GM19467 (cell line): ENCODE results near the gene BPHL.
"Not testable (repeated sequence)": the region's sequence is repeated elsewhere in the genome, so short reads cannot be mapped to it uniquely, and the experiment has no call there.

Source experiments
- ATAC-seq: cut with Tn5 transposase; IDR thresholded peaks from one replicate; pipeline ENCODE4 v1.9.1; 2021; ENCODE audit warnings: mild to moderate bottlenecking, moderate library complexity; ENCODE audit not compliant: unreplicated experiment

BPHL gene

GRCh38 chr6:3120765-3121089 is 2.2 kb downstream of the BPHL start:
- no peak for ATAC-seq

- no peak for ATAC-seq
Observed at GRCh38 chr6:3122823-3123182, 4.3 kb downstream of the BPHL start.

GRCh38 chr6:3124667-3125066 is 6.2 kb downstream of the BPHL start:
- no peak for ATAC-seq

DNA sequence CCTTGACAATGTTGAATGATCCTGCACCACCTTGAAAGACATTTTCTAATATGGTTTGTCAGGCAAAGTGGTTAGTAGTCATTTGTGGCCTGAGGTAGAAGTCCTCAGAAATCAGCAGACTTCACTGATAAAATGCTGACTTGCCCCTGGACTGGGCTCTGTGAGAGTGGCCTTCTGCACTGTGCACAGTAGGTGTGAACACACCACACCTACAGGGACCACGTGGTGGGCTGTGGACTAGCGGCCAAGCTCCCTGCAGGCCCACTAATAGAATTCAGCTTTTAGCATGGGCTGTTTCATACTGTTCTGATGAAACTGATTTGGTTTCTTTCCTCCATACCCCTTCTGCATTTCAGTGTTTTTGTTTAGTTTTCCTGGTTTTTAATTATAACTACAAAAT is 7.3 kb downstream of the BPHL start:
- ATAC-seq = no peak

GRCh38 chr6:3128356-3129108 is 10.0 kb downstream of the BPHL start:
- ATAC-seq = no peak

DNA sequence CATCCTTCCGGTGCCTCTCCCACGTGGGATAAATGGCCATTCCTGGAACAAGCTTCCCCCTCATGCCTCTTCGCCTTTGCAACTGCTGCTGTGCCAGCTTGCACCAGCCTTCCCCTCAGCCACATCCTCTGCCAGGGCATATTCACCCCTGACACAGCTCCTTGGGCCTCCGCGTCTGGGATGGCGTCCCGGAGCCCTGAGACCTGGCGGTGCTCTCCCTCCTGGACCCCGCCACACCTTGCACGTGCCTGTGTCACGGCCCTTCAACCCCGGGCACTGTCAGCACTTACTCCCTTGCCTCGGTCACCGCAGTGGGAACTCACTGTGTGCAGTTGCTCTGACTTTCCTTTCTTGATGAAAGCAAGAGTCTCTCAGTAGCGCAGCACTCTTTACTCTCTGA is 13.2 kb downstream of the BPHL start:
- ATAC-seq = no peak

DNA sequence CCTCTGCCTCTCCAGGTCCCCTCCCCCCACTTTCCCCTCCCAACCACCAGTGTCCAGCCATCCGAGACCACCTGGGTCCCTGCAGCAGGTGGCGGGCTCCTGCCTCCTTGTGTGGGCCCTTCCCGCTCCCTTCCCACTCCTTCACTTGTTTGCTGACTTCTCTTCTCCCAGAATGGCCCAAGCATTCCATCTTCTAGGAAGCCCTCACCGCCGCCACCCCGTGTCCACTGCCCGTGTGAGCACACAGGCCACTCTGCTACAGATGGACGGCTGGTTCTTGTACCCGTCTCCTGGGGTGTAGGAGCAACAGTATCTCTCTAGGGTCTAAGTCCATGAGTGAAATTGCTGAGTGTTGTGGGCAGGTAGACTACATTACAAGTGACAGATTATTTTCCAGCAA is 15.0 kb downstream of the BPHL start:
- ATAC-seq = no peak

GRCh38 chr6:3135668-3136291 is 17.3 kb downstream of the BPHL start:
- ATAC-seq = no peak

- ATAC-seq = no peak
Observed at GRCh38 chr6:3136292-3137011, 17.9 kb downstream of the BPHL start.

DNA sequence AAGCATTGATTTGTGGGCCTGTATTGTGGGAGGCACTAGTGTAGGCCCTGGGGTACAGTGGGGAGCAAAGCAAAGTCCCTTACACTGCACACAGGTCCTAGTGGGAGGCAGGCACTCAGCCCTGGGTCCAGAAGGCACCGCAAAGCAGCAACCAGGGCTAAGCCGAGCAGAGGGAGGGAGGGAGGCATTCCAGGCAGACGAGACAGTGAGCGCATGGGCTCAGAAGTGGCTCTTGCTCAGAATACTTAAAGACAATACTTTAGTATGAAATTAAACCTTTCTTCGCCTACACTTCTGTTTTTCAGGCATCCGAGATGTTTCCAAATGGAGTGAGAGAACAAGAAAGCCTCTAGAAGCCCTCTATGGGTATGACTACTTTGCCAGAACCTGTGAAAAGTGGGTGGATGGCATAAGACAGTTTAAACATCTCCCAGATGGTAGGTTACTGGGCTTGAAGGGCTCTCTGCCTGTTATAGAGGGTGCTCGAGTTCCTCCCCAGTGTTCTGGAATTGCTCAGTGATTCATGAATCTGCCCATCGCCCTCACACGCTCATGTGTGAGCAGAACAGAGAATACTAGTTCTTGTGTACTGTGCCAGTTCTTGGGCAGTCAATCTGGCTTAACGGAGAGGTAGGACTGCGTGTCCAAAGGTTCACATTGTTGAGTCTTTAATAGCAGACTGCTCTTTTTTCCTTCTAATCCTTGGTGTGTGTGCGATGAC is 18.7 kb downstream of the BPHL start:
- ATAC-seq = no peak

DNA sequence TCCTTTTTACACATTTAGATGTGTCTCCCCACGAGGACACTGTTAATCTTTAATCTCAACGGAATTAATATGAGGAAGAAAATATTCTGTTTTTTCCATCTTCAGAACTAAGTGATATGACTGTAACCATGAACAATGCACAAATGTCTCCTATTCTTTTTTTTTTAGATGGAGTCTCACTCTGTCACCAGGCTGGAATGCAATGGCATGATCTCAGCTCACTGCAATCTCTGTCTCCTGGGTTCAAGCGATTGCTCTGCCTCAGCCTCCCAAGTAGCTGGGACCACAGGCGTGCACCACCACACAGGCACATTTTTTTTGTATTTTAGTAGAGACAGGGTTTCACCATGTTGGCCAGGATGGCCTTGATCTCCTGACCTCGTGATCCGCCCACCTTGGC is 19.4 kb downstream of the BPHL start:
- not testable (repeated sequence) for ATAC-seq

DNA sequence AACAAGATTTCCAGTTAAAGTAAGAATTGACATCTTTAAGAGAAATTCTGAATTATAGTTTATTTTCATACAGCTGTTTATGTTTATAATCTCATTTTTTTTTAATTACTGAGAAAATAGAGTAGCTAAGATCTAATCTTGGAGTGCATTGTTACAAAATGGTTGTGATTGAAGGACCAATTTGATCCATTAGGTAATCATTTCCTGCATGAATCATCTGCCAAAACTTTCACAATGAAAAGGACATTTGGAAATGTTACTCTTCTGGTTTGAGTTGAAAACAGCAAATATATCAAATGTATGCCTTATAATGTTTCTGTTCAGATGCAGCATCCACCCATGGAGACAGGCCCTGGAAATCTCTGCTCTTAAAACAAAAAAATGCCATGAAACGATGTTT is 19.8 kb downstream of the BPHL start:
- ATAC-seq = no peak

- ATAC-seq = no peak
Observed at GRCh38 chr6:3139090-3139903, 20.8 kb downstream of the BPHL start.

GRCh38 chr6:3140201-3140600 is 21.7 kb downstream of the BPHL start:
- no peak for ATAC-seq

DNA sequence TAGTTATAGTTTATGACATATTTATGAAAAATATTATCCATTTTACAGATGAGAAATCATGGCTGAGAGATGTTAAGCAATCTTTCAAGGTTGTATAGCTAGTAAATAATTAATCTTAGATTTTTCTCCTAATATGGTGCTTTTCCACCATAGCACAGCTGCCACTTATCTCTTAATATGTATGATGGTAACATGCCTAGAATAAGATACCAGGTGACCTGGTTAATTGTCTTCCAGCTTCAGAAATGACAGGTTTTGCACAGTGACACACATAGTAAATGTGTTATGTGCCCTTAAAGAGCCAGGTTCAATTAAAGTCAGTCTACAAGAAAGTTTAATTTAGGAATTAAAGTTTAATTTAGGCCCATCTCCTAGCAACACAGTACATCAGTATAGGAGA is 24.0 kb downstream of the BPHL start:
- ATAC-seq = no peak

GRCh38 chr6:3143158-3143557 is 24.6 kb downstream of the BPHL start:
- no peak for ATAC-seq

DNA sequence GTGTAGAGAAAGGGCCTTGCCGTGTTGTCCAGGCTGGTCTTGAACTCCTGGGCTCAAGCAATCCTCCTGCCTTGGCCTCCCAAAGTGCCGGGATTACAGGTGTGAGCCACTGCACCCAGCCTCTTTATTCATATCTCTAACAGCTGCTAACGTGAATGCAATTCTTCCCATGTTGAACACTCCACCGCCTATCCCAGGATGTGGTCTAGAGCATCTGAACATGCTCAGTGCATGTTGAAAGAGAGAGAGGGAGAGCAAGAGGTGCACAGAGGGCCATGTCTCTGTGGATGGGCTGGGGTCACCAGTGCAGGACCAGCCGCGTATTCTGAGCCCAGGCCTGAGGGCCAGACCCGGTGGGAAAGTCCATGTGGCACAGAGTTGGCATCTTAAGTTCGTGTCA is 26.1 kb downstream of the BPHL start:
- no peak for ATAC-seq

- ATAC-seq = no peak
Observed at GRCh38 chr6:3147914-3148757, 29.6 kb downstream of the BPHL start.

DNA sequence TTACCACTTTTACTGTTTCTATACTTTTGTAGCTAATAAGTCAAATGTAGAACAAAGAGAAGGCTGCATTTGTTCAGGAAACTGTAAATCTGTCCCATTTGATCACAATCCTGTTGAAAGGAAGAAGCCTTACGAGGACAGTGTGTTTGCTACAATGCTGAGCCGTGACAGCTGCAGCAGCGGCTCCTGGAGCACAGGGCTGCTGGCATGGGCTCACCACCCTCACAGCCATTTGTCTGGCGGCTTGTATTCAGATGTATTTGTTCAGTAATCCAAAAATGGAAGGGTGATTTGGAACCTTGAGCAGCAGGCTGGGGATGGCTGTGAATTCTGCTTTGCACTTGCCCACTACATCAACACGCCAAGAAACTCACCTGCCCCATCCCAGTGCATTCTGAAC is 33.2 kb downstream of the BPHL start:
- ATAC-seq = no peak

DNA sequence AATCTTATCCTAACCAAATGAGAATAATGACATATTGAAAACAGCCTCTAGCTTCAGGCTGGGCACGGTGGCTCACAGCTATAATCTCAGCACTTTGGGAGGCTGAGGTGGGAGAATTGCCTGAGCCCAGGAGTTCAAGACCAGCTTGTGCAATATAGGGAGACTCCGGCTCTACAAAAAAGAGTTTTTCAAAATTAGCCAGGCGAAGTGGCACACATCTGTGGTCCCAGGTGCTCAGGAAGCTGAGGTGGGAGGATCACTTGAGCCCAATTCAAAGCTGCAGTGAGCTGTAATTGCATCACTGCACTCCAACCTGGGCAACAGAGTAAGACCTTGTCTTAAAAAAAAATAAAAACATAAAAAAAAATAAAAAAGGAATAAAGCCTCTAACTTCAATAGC is 34.2 kb downstream of the BPHL start:
- ATAC-seq = no peak
